Colonic mucosa (tissue), 4 donors: ENCODE results near the gene FBXL13. TPM values are rescaled to one million over a fixed set of nuclear protein-coding genes. Genes with fewer than 3 reads are reported as not detected.

Experiments used
- DNase-seq: peaks from one replicate; pipeline ENCODE4 v3.0.0-alpha.2; 2020
- H3K27ac ChIP-seq: fragments of 200-600 bp; one replicate; pipeline ENCODE4 v1.8.0; 2021
- H3K27me3 ChIP-seq: fragments of 200-600 bp; one replicate; pipeline ENCODE4 v1.8.0; 2021
- H3K36me3 ChIP-seq: fragments of 200-600 bp; one replicate; pipeline ENCODE4 v1.8.0; 2021
- H3K4me1 ChIP-seq: fragments of 200-600 bp; one replicate; pipeline ENCODE4 v1.8.0; 2021; ENCODE audit warnings: mild to moderate bottlenecking
- H3K4me3 ChIP-seq: fragments of 200-600 bp; one replicate; pipeline ENCODE4 v1.8.0; 2021
- H3K9ac ChIP-seq, 2 donors: one replicate each; pipeline ENCODE4 v1.7.0; 2013; ENCODE audit warnings: control low read depth in 2 of 2, low read depth in 2 of 2, low read length in 2 of 2
- H3K9me3 ChIP-seq: fragments of 200-600 bp; one replicate; pipeline ENCODE4 v1.8.0; 2021
- intact Hi-C: fragments of 100-400 bp; cut with DNase I; formaldehyde crosslinking; loops from one replicate; pipeline ENCODE4 v1.14.1; 2022
- total RNA-seq, 2 donors: library from RNA; stranded (reverse); fragmentation: NEBNext Ultra II Directional in 1 of 2; extraction: Animal tissue kit (Norgen Biotek cat#: 25700) in 1 of 2; gene quantifications; one replicate each; pipeline ENCODE4 v1.2.1, GENCODE V29; 2021
- TF ChIP-seq, protein P1 (sequence below): fragments of 200-600 bp; IDR thresholded peaks from one replicate; pipeline ENCODE4 v1.8.0; 2022; ENCODE audit warnings: antibody characterized with exemption, mild to moderate bottlenecking
- donor health status: healthy.
- donor health status: DM: no; HTN: no; CAD: no.
- donor health status: DM: no; HTN: no; CAD: no.

The FBXL13 gene
- total RNA-seq, 2 donors from 2014 or later = 0.17 to 0.64 TPM

DNA sequence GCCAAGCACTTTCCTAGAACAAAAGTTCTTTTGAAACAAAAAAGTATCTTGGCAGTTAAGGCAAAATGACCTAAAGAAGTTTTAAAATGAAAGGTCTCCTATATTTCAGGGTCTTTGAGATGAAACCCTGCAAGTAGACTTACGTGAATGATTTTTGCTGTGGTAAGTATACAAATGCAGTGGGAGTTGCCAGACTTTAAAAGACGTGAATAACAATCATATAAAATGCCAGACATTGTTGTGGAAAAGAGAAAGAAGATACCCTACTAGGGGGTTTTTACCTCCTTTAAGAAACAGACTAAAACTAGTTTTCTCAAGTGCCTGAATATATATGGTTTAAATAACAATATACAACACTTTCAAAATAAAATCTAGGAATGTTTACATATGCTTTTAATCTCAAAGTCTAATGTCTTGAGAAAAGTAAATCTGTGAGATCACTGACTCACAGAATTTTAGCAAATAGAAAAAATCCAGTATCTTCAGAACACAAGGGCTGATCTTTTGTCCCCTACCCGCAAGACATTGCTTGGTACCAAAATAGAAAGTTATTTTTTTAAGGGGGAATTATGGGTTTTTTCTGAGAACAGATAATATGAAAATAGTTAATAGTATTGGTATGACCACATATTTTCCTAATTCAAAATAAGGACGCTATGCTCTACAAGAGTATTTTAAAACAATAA lies 132.3 kb downstream of the FBXL13 start:
- TF ChIP-seq, protein P1, sequence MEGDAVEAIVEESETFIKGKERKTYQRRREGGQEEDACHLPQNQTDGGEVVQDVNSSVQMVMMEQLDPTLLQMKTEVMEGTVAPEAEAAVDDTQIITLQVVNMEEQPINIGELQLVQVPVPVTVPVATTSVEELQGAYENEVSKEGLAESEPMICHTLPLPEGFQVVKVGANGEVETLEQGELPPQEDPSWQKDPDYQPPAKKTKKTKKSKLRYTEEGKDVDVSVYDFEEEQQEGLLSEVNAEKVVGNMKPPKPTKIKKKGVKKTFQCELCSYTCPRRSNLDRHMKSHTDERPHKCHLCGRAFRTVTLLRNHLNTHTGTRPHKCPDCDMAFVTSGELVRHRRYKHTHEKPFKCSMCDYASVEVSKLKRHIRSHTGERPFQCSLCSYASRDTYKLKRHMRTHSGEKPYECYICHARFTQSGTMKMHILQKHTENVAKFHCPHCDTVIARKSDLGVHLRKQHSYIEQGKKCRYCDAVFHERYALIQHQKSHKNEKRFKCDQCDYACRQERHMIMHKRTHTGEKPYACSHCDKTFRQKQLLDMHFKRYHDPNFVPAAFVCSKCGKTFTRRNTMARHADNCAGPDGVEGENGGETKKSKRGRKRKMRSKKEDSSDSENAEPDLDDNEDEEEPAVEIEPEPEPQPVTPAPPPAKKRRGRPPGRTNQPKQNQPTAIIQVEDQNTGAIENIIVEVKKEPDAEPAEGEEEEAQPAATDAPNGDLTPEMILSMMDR = no peak
- no peak overlapping the region for H3K9ac ChIP-seq
- no peak overlapping the region for H3K4me3 ChIP-seq
- no peaks in the 10 kb centered on the region for H3K27me3 ChIP-seq
- no peaks in the 10 kb centered on the region for H3K4me1 ChIP-seq
- no peak for DNase-seq
- intact Hi-C loops = no loop called here
- no peaks in the 10 kb centered on the region for H3K9me3 ChIP-seq
- H3K36me3 ChIP-seq = no peaks in the 10 kb centered on the region
- no peak overlapping the region for H3K27ac ChIP-seq

DNA sequence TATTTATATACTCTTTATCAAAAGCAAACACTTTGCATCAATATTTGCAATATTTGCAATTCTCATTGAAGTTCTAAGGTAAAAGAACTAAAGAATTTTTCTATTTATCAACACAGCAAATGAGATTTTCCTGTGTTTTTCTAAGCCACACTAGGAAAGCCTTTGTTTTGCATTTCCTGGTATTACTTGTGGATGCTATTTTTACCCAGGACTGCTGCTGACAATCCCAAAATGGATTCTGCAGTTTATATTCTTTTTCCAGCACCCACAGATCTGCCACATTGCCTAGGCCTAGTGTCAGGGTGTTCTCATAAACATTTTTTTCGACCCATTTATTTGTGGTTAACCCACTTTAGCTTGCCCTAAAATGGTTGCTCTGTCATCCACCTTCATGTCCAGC lies 135.9 kb downstream of the FBXL13 start:
- TF ChIP-seq, protein P1 = no peak
- DNase-seq = no peak
- Histone ChIP-seq H3K9me3 (no peaks in the 10 kb centered on the region), H3K4me1 (no peaks in the 10 kb centered on the region), H3K9ac (no peak overlapping the region), H3K4me3 (no peak overlapping the region), H3K27me3 (no peaks in the 10 kb centered on the region), H3K27ac (no peak overlapping the region), H3K36me3 (no peaks in the 10 kb centered on the region)
- intact Hi-C loops = no loop called here

DNA sequence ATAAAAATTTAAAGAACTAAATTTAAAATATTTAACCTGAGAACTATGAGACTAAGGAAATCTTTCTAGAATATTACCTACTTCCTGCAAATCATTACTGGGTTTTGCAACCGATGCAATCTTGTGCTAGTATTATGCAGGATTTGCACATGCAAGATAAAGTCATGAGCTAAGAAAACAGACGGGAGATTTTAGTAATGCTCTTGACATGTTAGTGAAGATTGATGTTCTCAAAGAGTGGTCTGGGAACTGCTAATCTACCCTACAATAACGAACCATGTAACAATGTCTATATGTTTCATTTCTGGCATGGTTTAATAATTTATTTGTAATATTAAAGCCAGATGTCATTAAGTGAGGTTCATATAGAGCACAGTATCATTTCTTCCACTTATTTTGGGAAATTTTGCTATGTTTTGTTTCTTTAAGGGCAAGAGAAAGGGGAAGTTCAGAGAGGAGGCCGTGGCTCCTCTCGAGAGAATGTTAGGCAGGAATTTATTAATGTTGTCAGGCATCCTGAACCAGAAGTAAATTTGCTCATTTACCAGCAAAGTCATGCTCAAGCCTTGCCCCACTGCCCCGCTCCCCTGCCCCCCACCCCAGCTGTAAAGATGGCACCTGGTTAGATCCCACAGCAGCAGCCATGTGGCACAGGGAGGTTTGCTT lies 139.0 kb downstream of the FBXL13 start:
- DNase-seq = no peak
- Histone ChIP-seq H3K4me1 (no peaks in the 10 kb centered on the region), H3K9me3 (no peaks in the 10 kb centered on the region), H3K27ac (no peak overlapping the region), H3K36me3 (no peaks in the 10 kb centered on the region), H3K9ac (no peak overlapping the region), H3K4me3 (no peak overlapping the region), H3K27me3 (no peaks in the 10 kb centered on the region)
- intact Hi-C loops = no loop called here
- TF ChIP-seq, protein P1 = no peak

DNA sequence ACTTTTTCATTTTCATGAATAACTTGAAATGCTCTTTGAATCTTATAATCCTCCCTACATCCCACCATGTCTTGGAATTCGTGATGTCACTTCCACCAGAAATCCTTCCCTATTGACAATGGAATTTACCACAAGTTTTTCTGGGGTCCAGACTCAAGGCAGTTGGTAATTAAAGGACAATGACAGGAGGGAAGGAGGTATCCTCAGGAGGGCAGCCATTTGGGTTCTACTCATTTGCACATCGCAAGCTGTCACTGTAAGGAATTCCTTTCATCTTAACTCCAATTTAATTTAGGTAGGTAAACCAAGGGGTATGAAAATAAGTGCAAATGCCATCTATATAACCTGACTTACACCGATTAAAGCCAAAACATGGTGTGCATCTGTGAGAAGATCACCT lies 139.9 kb downstream of the FBXL13 start:
- Histone ChIP-seq H3K4me1 (no peaks in the 10 kb centered on the region), H3K27ac (no peak overlapping the region), H3K27me3 (no peaks in the 10 kb centered on the region), H3K4me3 (no peak overlapping the region), H3K36me3 (no peaks in the 10 kb centered on the region), H3K9ac (no peak overlapping the region), H3K9me3 (no peaks in the 10 kb centered on the region)
- TF ChIP-seq, protein P1 = no peak
- DNase-seq = no peak
- intact Hi-C loops = no loop called here

DNA sequence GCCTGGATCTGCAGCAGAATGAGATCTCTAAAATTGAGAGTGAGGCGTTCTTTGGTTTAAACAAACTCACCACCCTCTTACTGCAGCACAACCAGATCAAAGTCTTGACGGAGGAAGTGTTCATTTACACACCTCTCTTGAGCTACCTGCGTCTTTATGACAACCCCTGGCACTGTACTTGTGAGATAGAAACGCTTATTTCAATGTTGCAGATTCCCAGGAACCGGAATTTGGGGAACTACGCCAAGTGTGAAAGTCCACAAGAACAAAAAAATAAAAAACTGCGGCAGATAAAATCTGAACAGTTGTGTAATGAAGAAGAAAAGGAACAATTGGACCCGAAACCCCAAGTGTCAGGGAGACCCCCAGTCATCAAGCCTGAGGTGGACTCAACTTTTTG lies 140.4 kb downstream of the FBXL13 start:
- H3K9ac ChIP-seq = no peak overlapping the region
- no peaks in the 10 kb centered on the region for H3K36me3 ChIP-seq
- no peak for DNase-seq
- H3K4me3 ChIP-seq = no peak overlapping the region
- TF ChIP-seq, protein P1 = no peak
- no peaks in the 10 kb centered on the region for H3K4me1 ChIP-seq
- no peaks in the 10 kb centered on the region for H3K27me3 ChIP-seq
- H3K27ac ChIP-seq = peak overlapping the region; percentile 23
- H3K9me3 ChIP-seq = no peaks in the 10 kb centered on the region
- intact Hi-C loops = no loop called here
